GM13976 (cell line): ENCODE results near the gene TIAM2.

ENCODE experiments used
- DNase-seq: peaks from one replicate; pipeline ENCODE4 v3.0.0; 2012; ENCODE audit warnings: low spot score
- in situ Hi-C: fragments of 300-500 bp; cut with MboI; formaldehyde crosslinking; loops from one replicate; pipeline ENCODE4 v1.12.0; 2022; ENCODE audit warnings: low sequenced_read_pairs, mixed read lengths, inconsistent platforms; ENCODE audit not compliant: unreplicated experiment
- TF ChIP-seq, protein P1 (sequence below): IDR thresholded peaks from 2 replicates; pipeline ENCODE4 v1.5.1; 2012; ENCODE audit warnings: borderline replicate concordance, mild to moderate bottlenecking; ENCODE audit not compliant: insufficient read depth; ENCODE audit errors: extremely low read depth, missing control alignments, control extremely low read depth

TIAM2 gene

DNA sequence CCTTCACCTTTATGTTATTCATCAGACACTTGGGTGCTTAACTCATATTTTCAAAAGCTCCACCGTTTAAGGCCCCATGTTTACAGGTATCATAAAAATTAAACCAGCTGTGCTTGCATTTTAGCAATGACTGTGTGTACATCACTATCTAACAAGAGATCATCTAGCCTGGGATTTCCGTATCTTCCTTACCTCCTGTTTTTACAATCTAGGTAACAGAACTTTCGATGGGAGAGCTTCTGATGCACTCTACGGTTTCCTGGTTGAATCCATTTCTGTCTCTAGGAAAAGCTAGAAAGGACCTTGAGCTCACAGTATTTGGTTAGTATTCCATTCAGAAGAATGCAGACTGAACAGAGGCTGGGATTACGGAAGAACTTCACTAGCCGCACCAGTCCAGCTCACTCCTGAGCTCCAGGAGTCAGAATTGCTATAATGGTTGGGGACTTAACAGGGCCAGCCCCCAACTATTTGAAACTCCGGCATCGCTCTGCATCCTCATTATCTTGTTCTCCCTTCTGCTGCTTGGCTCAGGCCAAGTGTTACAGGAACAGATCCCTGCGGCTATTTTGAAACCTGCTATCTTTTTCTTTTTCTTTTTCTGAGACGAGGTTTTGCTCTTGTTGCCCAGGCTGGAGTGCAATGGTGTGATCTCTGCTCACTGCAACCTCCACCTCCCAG lies 255.7 kb downstream of the TIAM2 start:
- DNase-seq, result no peak
- in situ Hi-C loops, result loop anchor here (5.0 kb wide), 1 partner anchor 74 kb away; no protein-coding TSS in a partner anchor
- TF ChIP-seq, protein P1, sequence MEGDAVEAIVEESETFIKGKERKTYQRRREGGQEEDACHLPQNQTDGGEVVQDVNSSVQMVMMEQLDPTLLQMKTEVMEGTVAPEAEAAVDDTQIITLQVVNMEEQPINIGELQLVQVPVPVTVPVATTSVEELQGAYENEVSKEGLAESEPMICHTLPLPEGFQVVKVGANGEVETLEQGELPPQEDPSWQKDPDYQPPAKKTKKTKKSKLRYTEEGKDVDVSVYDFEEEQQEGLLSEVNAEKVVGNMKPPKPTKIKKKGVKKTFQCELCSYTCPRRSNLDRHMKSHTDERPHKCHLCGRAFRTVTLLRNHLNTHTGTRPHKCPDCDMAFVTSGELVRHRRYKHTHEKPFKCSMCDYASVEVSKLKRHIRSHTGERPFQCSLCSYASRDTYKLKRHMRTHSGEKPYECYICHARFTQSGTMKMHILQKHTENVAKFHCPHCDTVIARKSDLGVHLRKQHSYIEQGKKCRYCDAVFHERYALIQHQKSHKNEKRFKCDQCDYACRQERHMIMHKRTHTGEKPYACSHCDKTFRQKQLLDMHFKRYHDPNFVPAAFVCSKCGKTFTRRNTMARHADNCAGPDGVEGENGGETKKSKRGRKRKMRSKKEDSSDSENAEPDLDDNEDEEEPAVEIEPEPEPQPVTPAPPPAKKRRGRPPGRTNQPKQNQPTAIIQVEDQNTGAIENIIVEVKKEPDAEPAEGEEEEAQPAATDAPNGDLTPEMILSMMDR, result no peak

DNA sequence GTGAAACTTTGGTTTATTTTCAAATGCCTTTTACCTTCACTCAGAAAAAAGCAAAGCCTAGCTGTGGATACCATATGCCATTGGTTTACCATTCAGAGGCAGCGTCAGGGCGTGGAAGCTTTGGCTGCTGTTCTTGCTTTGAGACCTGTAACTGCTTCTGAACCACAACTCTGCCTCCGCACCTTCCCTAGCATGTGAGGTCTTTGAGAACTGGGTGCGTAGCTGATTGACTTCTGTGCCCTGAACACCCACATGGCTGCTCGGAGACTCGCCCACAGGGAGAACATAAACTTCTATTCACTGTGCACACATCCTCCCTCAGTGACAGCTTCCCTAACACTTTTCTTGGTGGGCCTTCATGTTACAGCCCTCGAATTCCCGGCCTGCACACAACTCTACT lies 257.5 kb downstream of the TIAM2 start:
- in situ Hi-C loops, result loop anchor here (5.0 kb wide), 1 partner anchor 75 kb away; no protein-coding TSS in a partner anchor

DNA sequence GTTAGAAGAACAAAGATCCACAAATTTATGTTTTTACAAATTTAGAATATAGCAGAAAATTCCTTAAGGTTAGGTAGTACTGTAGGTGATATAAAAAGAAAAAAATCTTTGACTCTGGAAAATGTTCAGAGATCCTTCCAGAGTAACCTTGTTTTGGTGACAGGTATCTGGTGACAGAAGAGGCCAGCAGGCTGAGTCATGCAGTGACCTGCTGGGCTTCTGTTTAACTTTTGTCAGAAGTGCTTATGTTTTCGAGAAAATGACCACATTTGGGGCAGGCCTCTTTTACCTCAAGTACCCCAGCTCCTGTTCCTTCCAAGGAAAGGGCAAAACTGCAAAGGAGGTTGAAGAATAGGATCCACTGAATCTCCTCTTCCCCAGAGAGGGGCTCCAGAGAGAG lies 258.2 kb downstream of the TIAM2 start:
- no peak for DNase-seq
- TF ChIP-seq, protein P1, result no peak
- in situ Hi-C loops, result loop anchor here (5.0 kb wide), 1 partner anchor 76 kb away; no protein-coding TSS in a partner anchor

More for the DNA sequence above, 257.5 kb downstream of the TIAM2 start:
- no peak for DNase-seq
- TF ChIP-seq, protein P1, result no peak

DNA sequence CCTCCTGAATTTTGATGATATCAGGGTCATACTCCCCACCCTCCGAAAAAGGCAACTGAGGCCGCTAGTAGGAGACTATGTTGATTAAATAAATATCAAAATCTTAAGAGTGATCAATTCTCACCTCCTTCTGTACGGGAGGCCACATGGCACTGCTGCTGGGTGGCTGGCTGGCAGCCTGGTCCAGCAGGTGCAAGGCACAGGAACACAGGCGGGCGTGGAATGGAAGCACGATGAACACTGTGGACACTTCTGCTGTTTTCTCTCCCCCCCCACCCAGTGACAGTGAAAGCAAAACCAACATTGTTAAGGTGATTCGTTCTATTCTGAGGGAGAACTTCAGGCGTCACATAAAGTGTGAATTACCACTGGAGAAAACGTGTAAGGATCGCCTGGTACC lies 259.0 kb downstream of the TIAM2 start:
- in situ Hi-C loops, result loop anchor here (5.0 kb wide), 1 partner anchor 77 kb away; no protein-coding TSS in a partner anchor
- TF ChIP-seq, protein P1, result no peak
- DNase-seq, result no peak

DNA sequence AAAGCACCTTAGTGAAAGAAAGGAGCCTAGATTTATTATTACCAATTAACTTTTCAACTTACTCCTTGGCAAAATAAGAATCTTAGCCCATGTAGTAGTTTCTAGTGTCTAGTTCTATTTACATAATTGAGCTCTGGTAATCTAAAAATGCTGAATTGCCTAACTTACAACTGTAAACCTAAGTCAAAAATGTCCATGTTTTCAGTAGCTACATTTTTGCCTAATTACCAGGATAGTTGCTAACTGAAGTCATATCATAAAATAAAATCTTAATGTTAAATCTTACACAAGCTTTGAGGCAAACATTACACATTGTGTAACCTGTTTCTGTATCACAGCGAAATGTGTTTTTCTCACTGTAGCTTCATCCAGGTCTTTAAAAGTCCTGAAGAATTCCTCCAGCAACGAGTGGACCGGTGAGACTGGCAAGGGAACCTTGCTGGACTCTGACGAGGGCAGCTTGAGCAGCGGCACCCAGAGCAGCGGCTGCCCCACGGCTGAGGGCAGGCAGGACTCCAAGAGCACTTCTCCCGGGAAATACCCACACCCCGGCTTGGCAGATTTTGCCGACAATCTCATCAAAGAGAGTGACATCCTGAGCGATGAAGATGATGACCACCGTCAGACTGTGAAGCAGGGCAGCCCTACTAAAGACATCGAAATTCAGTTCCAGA lies 261.1 kb downstream of the TIAM2 start:
- DNase-seq, result no peak
- in situ Hi-C loops, result no loop called here
- TF ChIP-seq, protein P1, result no peak

DNA sequence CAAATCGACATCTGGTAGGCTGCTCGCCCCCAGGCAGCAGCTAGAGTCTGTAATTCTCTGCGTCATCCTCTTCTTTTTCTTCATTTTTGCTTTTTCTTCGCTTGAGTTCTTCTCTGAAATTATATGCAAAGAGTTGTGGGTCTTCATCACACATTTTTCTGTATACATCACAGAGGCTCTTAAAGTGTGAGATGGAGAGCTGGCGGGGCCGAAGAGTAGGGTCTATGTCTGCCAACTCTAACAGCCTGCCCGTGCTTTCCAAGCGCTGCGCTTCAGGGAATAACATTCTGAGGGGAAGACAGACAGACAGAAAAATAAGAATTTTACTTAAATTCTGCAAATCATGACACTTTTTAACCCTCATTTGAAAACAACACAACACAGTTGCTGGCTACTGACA lies 262.7 kb downstream of the TIAM2 start:
- DNase-seq, result no peak
- TF ChIP-seq, protein P1, result no peak
- in situ Hi-C loops, result no loop called here

DNA sequence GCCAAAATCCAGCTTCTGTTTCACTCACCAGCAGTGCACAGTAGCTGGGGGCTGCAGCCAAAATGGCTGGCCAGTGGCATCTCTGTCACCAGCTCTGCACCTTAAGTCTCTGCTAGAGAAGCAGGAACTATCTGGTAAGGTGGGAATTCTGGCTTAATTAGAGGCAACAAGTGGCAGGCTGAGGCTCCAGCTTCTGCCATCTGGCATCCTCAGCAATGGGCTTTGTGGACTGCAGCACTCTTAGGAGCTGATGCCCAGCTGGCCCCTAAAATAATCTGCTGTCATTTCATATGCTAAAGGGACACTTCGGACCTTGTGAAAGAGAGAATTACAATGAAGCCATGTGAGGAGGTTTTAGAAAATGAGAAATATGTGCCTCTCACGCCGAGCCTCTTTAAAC lies 264.1 kb downstream of the TIAM2 start:
- no peak for DNase-seq
- TF ChIP-seq, protein P1, result no peak
- in situ Hi-C loops, result no loop called here
